Sigmoid colon (tissue), 4 donors: ENCODE results near the gene ACMSD.
"Not testable (repeated sequence)": the region's sequence is repeated elsewhere in the genome, so short reads cannot be mapped to it uniquely, and the experiment has no call there.

Experiments used
- EP300 ChIP-seq, 4 donors: sonication (generic); formaldehyde crosslinking; IDR thresholded peaks; one replicate each; pipeline ENCODE4 v1.6.1; 2017; ENCODE audit warnings: antibody characterized with exemption in 4 of 4
- POLR2A ChIP-seq, 2 donors: fragments of 450-650 bp; IDR thresholded peaks; one replicate each; pipeline ENCODE4 v1.6.1; 2016; ENCODE audit warnings: antibody characterized with exemption in 2 of 2, mild to moderate bottlenecking in 2 of 2, moderate library complexity in 2 of 2
- POLR2AphosphoS5 ChIP-seq, 4 donors: sonication (generic); formaldehyde crosslinking; IDR thresholded peaks; one replicate each; pipeline ENCODE4 v1.6.1; 2017; ENCODE audit warnings: antibody characterized with exemption in 4 of 4
- TF ChIP-seq, protein P1 (sequence below), 4 experiments: fragments of 450-650 bp in 3 of 4; fragments of 200-600 bp in 1 of 4; IDR thresholded peaks; one replicate each; pipeline ENCODE4 v1.5.1; 2016 to 2019; ENCODE audit warnings: antibody characterized with exemption in 4 of 4, mild to moderate bottlenecking in 3 of 4, moderate library complexity in 2 of 4

DNA sequence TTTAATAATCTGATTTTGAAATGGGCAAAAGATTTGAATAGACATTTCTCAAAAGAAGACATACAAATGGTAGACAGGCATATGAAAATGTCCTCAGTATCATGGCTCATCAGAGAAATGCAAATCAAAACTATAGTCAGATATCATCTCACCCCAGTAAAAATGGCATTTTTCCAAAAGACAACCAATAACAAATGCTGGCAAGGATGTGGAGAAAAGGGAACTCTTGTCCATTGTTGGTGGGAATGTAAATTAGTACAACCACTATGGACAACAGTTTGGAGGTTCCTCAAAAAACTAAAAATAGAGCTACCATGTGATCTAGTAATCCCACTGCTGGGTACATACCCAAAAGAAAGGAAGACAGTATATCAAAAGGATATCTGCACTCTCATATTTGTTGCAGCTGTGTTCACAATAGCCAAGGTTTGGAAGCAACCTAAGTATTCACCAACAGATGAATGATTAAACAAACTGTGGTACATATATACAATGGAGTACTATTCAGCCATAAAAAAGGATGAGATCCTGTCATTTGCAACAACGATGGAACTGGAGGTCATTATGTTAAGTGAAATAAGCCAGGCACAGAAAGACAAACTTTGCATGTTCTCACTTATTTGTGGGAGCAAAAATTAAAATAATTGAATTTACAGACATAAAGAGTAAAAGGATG, 69.2 kb downstream of the ACMSD start:
- TF ChIP-seq POLR2AphosphoS5, POLR2A, EP300 (IDR thresholded peaks at IDR 0.05): not testable (repeated sequence)
- TF ChIP-seq, protein P1, sequence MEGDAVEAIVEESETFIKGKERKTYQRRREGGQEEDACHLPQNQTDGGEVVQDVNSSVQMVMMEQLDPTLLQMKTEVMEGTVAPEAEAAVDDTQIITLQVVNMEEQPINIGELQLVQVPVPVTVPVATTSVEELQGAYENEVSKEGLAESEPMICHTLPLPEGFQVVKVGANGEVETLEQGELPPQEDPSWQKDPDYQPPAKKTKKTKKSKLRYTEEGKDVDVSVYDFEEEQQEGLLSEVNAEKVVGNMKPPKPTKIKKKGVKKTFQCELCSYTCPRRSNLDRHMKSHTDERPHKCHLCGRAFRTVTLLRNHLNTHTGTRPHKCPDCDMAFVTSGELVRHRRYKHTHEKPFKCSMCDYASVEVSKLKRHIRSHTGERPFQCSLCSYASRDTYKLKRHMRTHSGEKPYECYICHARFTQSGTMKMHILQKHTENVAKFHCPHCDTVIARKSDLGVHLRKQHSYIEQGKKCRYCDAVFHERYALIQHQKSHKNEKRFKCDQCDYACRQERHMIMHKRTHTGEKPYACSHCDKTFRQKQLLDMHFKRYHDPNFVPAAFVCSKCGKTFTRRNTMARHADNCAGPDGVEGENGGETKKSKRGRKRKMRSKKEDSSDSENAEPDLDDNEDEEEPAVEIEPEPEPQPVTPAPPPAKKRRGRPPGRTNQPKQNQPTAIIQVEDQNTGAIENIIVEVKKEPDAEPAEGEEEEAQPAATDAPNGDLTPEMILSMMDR (IDR thresholded peaks at IDR 0.05), result not testable (repeated sequence)
